SK-N-SH (cell line): Measurements from ENCODE around the gene PPIC. TPM values are rescaled to one million over a fixed set of nuclear protein-coding genes. Genes with fewer than 3 reads are reported as not detected.

Experiments
- CTCF ChIA-PET: fragments of 300-600, 350-600 bp; formaldehyde crosslinking; extraction: SDS; loops from one replicate; lab custom pipeline; 2021; lab: Yijun Ruan, JAX
- POLR2A ChIA-PET: fragments of 350-600 bp; sonication (Branson Sonifier 250); formaldehyde crosslinking; extraction: SDS; loops from one replicate; lab custom pipeline; 2020; ENCODE audit warnings: antibody characterized with exemption, inconsistent platforms; lab: Yijun Ruan, JAX
- DNase-seq: peaks from one replicate; pipeline ENCODE4 v3.0.0; 2012
- H2AFZ ChIP-seq: fragments of 200-600 bp; sonication (generic); 2 replicates; pipeline ENCODE4 v1.8.1; 2016; ENCODE audit warnings: antibody characterized with exemption, mild to moderate bottlenecking, low read depth
- H3F3A ChIP-seq: fragments of 200-600 bp; sonication (generic); replicated peaks from 2 replicates; pipeline ENCODE3; 2016; ENCODE audit warnings: antibody characterized with exemption, mild to moderate bottlenecking; ENCODE audit not compliant: insufficient read depth
- H3K27ac ChIP-seq, 2 experiments: fragments of 200-500 bp in 1 of 2; fragments of 200-600 bp in 1 of 2; sonication (Bioruptor generic) in 1 of 2; sonication (generic), shearing (Covaris generic) in 1 of 2; 2 replicates each; pipeline versions ENCODE4 v1.5.1 to v1.6.1; 2014 to 2016; ENCODE audit warnings: low read depth in 2 of 2, inconsistent platforms in 1 of 2, low read length in 1 of 2, mild to moderate bottlenecking in 1 of 2, mixed read lengths in 1 of 2
- H3K27me3 ChIP-seq: fragments of 200-600 bp; sonication (generic), shearing (Covaris generic); 2 replicates; pipeline ENCODE4 v1.6.1; 2016; ENCODE audit warnings: mixed run types; ENCODE audit not compliant: insufficient read depth
- H3K36me3 ChIP-seq, 2 experiments: fragments of 200-500 bp in 1 of 2; fragments of 200-600 bp in 1 of 2; sonication (Bioruptor generic) in 1 of 2; sonication (generic) in 1 of 2; replicated peaks in 1 of 2; 2 replicates each; pipeline versions ENCODE3 to v1.5.1; 2014 to 2016; ENCODE audit warnings: low read length in 1 of 2, mild to moderate bottlenecking in 1 of 2; ENCODE audit not compliant: insufficient read depth in 2 of 2, control insufficient read depth in 1 of 2
- H3K4me1 ChIP-seq, 2 experiments: fragments of 200-500 bp in 1 of 2; fragments of 200-600 bp in 1 of 2; sonication (Bioruptor generic) in 1 of 2; sonication (generic), shearing (Covaris generic) in 1 of 2; 2 replicates each; pipeline versions ENCODE4 v1.5.1 to v1.6.1; 2014 to 2016; ENCODE audit warnings: low read depth in 1 of 2, low read length in 1 of 2, mixed run types in 1 of 2; ENCODE audit not compliant: insufficient read depth in 2 of 2, control insufficient read depth in 1 of 2
- H3K4me2 ChIP-seq: fragments of 200-600 bp; sonication (generic), shearing (Covaris generic); 2 replicates; pipeline ENCODE4 v1.6.1; 2017; ENCODE audit warnings: mixed run types
- H3K4me3 ChIP-seq, 2 experiments: fragments of 200-500 bp in 1 of 2; fragments of 200-600 bp in 1 of 2; sonication (Bioruptor generic) in 1 of 2; sonication (generic), shearing (Covaris generic) in 1 of 2; 2 replicates each; pipeline versions ENCODE4 v1.5.1 to v1.8.1; 2014 to 2016; ENCODE audit warnings: low read depth in 2 of 2, inconsistent platforms in 1 of 2, low read length in 1 of 2, mild to moderate bottlenecking in 1 of 2, mixed read lengths in 1 of 2, moderate library complexity in 1 of 2
- H3K79me2 ChIP-seq: fragments of 200-600 bp; sonication (generic); 2 replicates; pipeline ENCODE4 v1.8.1; 2017; ENCODE audit warnings: mild to moderate bottlenecking; ENCODE audit not compliant: insufficient read depth
- H3K9ac ChIP-seq: fragments of 200-600 bp; sonication (generic); 2 replicates; pipeline ENCODE4 v1.6.1; 2017; ENCODE audit warnings: mixed run types
- H3K9me2 ChIP-seq: fragments of 200-600 bp; sonication (generic); 2 replicates; pipeline ENCODE4 v1.6.1; 2017; ENCODE audit warnings: mixed run types
- H3K9me3 ChIP-seq: fragments of 200-600 bp; sonication (generic); 2 replicates; pipeline ENCODE4 v1.6.1; 2017; ENCODE audit warnings: mixed run types, mild to moderate bottlenecking, moderate library complexity
- H4K20me1 ChIP-seq: fragments of 200-600 bp; sonication (generic); 2 replicates; pipeline ENCODE4 v1.6.1; 2017; ENCODE audit warnings: mild to moderate bottlenecking, mixed run types; ENCODE audit not compliant: insufficient read depth
- ELF1 ChIP-seq: IDR thresholded peaks from 2 replicates; pipeline ENCODE4 v1.4.0; 2012
- EZH2phosphoT487 ChIP-seq: fragments of 200-600 bp; sonication (generic); IDR thresholded peaks from 2 replicates; pipeline ENCODE4 v1.6.1; 2017; ENCODE audit warnings: low read depth, mixed run types, mild to moderate bottlenecking, antibody characterized with exemption, moderate library complexity, borderline replicate concordance
- FOXJ3 ChIP-seq: sonication (generic); formaldehyde crosslinking; IDR thresholded peaks from 2 replicates; pipeline ENCODE4 v1.5.1; 2020; ENCODE audit warnings: mild to moderate bottlenecking, missing genetic modification reagents
- MEF2A ChIP-seq: IDR thresholded peaks from 2 replicates; pipeline ENCODE4 v1.4.0; 2012; ENCODE audit warnings: low read depth, borderline replicate concordance
- MXI1 ChIP-seq: IDR thresholded peaks from 2 replicates; pipeline ENCODE4 v1.6.1; 2012; ENCODE audit warnings: mild to moderate bottlenecking, low read depth, low read length, improper control_type of control experiment
- NFIC ChIP-seq: IDR thresholded peaks from 2 replicates; pipeline ENCODE4 v1.4.0; 2012; ENCODE audit warnings: borderline replicate concordance
- NRF1 ChIP-seq: IDR thresholded peaks from 2 replicates; pipeline ENCODE4 v1.6.1; 2012; ENCODE audit warnings: low read depth, mild to moderate bottlenecking, low read length
- POLR2AphosphoS5 ChIP-seq: IDR thresholded peaks from 2 replicates; pipeline ENCODE4 v1.6.1; 2012; ENCODE audit warnings: low read depth, low read length
- RAD21 ChIP-seq: IDR thresholded peaks from 2 replicates; pipeline ENCODE4 v1.6.1; 2012; ENCODE audit warnings: mild to moderate bottlenecking, low read length
- RXRA ChIP-seq: IDR thresholded peaks from 2 replicates; pipeline ENCODE4 v1.4.0; 2012; ENCODE audit warnings: low read depth, mild to moderate bottlenecking, borderline replicate concordance
- SIN3A ChIP-seq: IDR thresholded peaks from 2 replicates; pipeline ENCODE4 v1.6.1; 2012; ENCODE audit warnings: low read depth, mild to moderate bottlenecking, low read length, moderate library complexity, borderline replicate concordance
- TAF1 ChIP-seq: IDR thresholded peaks from 2 replicates; pipeline ENCODE4 v1.6.1; 2012; ENCODE audit warnings: low read depth, mild to moderate bottlenecking, low read length, moderate library complexity, borderline replicate concordance
- YY1 ChIP-seq: IDR thresholded peaks from 2 replicates; pipeline ENCODE4 v1.4.0; 2012; ENCODE audit warnings: low read depth, mild to moderate bottlenecking
- WGBS: methylation state at CpG from one replicate; pipeline ENCODE4 v1.1.6; 2017; ENCODE audit warnings: low lambda C conversion rate; 5-methylcytosine and 5-hydroxymethylcytosine counted together
- polyA plus RNA-seq, 3 experiments: library from polyadenylated mRNA; depleted of rRNA; stranded (reverse); fragments of >200 nt; gene quantifications; 2 replicates each; pipeline ENCODE4 v1.2.3, GENCODE V29; 2012
- TF ChIP-seq, protein P1 (sequence below): fragments of 150-350 bp; IDR thresholded peaks from 2 replicates; pipeline ENCODE4 v1.6.1; 2016; ENCODE audit warnings: mild to moderate bottlenecking, low read depth, low read length
- TF ChIP-seq, protein P2 (sequence below): fragments of 150-350 bp; IDR thresholded peaks from 2 replicates; pipeline ENCODE4 v1.6.1; 2017; ENCODE audit warnings: antibody characterized with exemption, low read length, low read depth, borderline replicate concordance
- TF ChIP-seq, protein P3 (sequence below): IDR thresholded peaks from 2 replicates; pipeline ENCODE4 v1.6.1; 2012; ENCODE audit warnings: mild to moderate bottlenecking, low read depth, low read length, moderate library complexity
- TF ChIP-seq, protein P4 (sequence below): IDR thresholded peaks from 2 replicates; pipeline ENCODE4 v1.4.0; 2012; ENCODE audit warnings: low read depth, borderline replicate concordance

Gene PPIC
- polyA plus RNA-seq, 1 of the 3 experiments (the other 2 are of a cell fraction): 55.1 TPM

DNA sequence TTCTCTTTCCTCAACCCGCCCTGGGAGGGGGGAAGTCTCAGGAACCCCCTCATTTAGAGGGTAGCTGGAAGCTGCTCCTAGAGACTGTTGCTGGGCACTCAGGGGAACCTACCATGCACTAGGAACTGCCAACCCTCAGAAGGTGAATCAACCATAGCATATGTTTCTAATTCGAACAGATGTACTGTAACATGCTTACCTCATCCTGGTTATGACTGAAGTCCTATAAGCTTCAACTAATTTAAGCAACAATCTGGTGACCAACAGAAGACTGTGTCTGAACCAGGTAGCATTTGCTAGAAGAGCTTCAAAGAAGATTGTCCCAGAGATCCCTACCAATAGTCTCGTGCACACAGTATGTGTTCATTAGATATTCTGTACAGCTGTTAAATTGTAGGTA is 46.8 kb upstream of the PPIC start:
- no peaks in the 10 kb centered on the region for H3K36me3 ChIP-seq
- no peak overlapping the region for H3K27ac ChIP-seq
- peaks cover 27% of the 10 kb centered on the region for H3K27me3 ChIP-seq
- H3K4me3 ChIP-seq: no peak overlapping the region
- H4K20me1 ChIP-seq: no peaks in the 10 kb centered on the region
- H3K9me3 ChIP-seq: no peaks in the 10 kb centered on the region
- H3K9ac ChIP-seq: no peak overlapping the region
- no peak overlapping the region for H2AFZ ChIP-seq
- H3F3A ChIP-seq: no peaks in the 10 kb centered on the region
- TF ChIP-seq RXRA (no peak), EZH2phosphoT487 (no peak), TAF1 (no peak), POLR2AphosphoS5 (no peak), FOXJ3 (CRISPR knock-in tag) (no peak), NFIC (no peak)
- TF ChIP-seq, protein P1, sequence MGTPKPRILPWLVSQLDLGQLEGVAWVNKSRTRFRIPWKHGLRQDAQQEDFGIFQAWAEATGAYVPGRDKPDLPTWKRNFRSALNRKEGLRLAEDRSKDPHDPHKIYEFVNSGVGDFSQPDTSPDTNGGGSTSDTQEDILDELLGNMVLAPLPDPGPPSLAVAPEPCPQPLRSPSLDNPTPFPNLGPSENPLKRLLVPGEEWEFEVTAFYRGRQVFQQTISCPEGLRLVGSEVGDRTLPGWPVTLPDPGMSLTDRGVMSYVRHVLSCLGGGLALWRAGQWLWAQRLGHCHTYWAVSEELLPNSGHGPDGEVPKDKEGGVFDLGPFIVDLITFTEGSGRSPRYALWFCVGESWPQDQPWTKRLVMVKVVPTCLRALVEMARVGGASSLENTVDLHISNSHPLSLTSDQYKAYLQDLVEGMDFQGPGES: no peak
- DNase-seq: no peak
- CTCF ChIA-PET: interaction anchor here (0.9 to 2.3 kb wide), 2 partner anchors 17 to 187 kb away, joined by 4 to 5 read pairs; no protein-coding TSS in a partner anchor
- no peaks in the 10 kb centered on the region for H3K9me2 ChIP-seq
- no peaks in the 10 kb centered on the region for H3K79me2 ChIP-seq
- POLR2A ChIA-PET: no interaction called here
- no peak overlapping the region for H3K4me2 ChIP-seq
- 33% methylated on average over 3 of the region's 3 CpGs for WGBS
- H3K4me1 ChIP-seq: peaks cover 0 to 17% of the 10 kb centered on the region in 2 experiments; a peak in 1 of 4 replicates

DNA sequence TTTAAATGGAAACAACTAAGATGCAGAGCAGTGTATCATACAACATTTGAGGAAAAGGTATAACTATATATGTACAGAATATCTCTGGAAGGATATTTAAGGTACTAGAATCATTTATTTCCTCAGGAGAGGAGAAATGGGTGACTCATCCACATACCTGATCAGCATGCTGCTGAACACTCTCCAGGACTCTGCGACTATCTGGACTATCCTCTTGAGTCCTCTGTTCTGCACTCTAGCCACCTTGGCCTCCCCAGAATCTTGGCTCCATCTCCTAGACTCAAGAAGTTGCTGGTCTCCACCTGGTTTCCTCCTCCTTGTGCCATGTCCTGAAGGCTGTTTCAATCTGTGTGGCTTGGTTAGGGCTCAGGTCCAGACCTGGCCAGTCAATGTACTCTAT is 43.7 kb upstream of the PPIC start:
- POLR2A ChIA-PET: interaction anchor here (0.7 kb wide), 1 partner anchor 27 kb away, joined by 4 read pairs; no protein-coding TSS in a partner anchor
- TF ChIP-seq MEF2A (no peak), RXRA (no peak), YY1 (no peak), SIN3A (no peak), MXI1 (no peak), NRF1 (no peak), RAD21 (no peak), ELF1 (no peak)
- TF ChIP-seq, protein P2, sequence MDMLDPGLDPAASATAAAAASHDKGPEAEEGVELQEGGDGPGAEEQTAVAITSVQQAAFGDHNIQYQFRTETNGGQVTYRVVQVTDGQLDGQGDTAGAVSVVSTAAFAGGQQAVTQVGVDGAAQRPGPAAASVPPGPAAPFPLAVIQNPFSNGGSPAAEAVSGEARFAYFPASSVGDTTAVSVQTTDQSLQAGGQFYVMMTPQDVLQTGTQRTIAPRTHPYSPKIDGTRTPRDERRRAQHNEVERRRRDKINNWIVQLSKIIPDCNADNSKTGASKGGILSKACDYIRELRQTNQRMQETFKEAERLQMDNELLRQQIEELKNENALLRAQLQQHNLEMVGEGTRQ: no peak
- TF ChIP-seq, protein P3, sequence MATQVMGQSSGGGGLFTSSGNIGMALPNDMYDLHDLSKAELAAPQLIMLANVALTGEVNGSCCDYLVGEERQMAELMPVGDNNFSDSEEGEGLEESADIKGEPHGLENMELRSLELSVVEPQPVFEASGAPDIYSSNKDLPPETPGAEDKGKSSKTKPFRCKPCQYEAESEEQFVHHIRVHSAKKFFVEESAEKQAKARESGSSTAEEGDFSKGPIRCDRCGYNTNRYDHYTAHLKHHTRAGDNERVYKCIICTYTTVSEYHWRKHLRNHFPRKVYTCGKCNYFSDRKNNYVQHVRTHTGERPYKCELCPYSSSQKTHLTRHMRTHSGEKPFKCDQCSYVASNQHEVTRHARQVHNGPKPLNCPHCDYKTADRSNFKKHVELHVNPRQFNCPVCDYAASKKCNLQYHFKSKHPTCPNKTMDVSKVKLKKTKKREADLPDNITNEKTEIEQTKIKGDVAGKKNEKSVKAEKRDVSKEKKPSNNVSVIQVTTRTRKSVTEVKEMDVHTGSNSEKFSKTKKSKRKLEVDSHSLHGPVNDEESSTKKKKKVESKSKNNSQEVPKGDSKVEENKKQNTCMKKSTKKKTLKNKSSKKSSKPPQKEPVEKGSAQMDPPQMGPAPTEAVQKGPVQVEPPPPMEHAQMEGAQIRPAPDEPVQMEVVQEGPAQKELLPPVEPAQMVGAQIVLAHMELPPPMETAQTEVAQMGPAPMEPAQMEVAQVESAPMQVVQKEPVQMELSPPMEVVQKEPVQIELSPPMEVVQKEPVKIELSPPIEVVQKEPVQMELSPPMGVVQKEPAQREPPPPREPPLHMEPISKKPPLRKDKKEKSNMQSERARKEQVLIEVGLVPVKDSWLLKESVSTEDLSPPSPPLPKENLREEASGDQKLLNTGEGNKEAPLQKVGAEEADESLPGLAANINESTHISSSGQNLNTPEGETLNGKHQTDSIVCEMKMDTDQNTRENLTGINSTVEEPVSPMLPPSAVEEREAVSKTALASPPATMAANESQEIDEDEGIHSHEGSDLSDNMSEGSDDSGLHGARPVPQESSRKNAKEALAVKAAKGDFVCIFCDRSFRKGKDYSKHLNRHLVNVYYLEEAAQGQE: no peak
- TF ChIP-seq, protein P4, sequence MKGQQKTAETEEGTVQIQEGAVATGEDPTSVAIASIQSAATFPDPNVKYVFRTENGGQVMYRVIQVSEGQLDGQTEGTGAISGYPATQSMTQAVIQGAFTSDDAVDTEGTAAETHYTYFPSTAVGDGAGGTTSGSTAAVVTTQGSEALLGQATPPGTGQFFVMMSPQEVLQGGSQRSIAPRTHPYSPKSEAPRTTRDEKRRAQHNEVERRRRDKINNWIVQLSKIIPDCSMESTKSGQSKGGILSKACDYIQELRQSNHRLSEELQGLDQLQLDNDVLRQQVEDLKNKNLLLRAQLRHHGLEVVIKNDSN: no peak
- WGBS: 8% methylated on average over 1 of the region's 1 CpG

More for the DNA sequence above, 43.7 kb upstream of the PPIC start:
- H3K4me3 ChIP-seq: no peak overlapping the region
- no peak overlapping the region for H2AFZ ChIP-seq
- H3K4me1 ChIP-seq: no peaks in the 10 kb centered on the region
- H3K79me2 ChIP-seq: no peaks in the 10 kb centered on the region
- no peak overlapping the region for H3K4me2 ChIP-seq
- no peaks in the 10 kb centered on the region for H3K9me3 ChIP-seq
- no peaks in the 10 kb centered on the region for H3F3A ChIP-seq
- H3K27me3 ChIP-seq: no peaks in the 10 kb centered on the region; the same call in 1 of the 2 replicates
- CTCF ChIA-PET: interaction anchor here (1.8 kb wide), 1 partner anchor 19 kb away, joined by 5 read pairs; no protein-coding TSS in a partner anchor
- no peak overlapping the region for H3K27ac ChIP-seq
- DNase-seq: no peak
- H3K9me2 ChIP-seq: no peaks in the 10 kb centered on the region
- H3K36me3 ChIP-seq: no peaks in the 10 kb centered on the region
- H4K20me1 ChIP-seq: no peaks in the 10 kb centered on the region
- H3K9ac ChIP-seq: no peak overlapping the region
